ENCODE data around the gene PLK4. TPM values are rescaled to one million over a fixed set of nuclear protein-coding genes. Genes with fewer than 3 reads are reported as not detected.
A peak's percentile ranks its signal among the peaks of the same experiment; 100 is the strongest.

Gene PLK4
- total and polyA plus RNA-seq, 2 experiments from 2014 or later = 4.4 to 6.7 TPM

- in situ Hi-C loops (cut with MboI) = no loop called here
- DNase-seq = no peak
These were observed 34.6 kb upstream of the PLK4 start for GRCh38 chr4:127846061-127846460.

GRCh38 chr4:127846765-127847164 lies 33.9 kb upstream of the PLK4 start:
- H3K36me3 ChIP-seq (ENCODE audit: low read depth) = no peaks in the 10 kb centered on the region
- no peak overlapping the region for H2AFZ ChIP-seq
- no peaks in the 10 kb centered on the region for H3K9me2 ChIP-seq (ENCODE audit: insufficient read depth)
- TF ChIP-seq EZH2phosphoT487 (IDR thresholded peaks at IDR 0.05; ENCODE audit: insufficient read depth, low read depth) = no peak
- no peak for TF ChIP-seq EZH2 (IDR thresholded peaks at IDR 0.05; ENCODE audit: insufficient read depth, poor library complexity, severe bottlenecking)
- DNase-seq = no peak
- H3K27me3 ChIP-seq (replicated peaks; ENCODE audit: insufficient read depth) = no peaks in the 10 kb centered on the region
- in situ Hi-C loops (cut with MboI) = no loop called here
- WGBS, 2 experiments (ENCODE audit: low coverage in 1 of 2, low lambda C conversion rate in 2 of 2, missing lambda C conversion rate in 2 of 2) = 77 to 84% methylated on average over 1 of the region's 1 CpG
- no peaks in the 10 kb centered on the region for H3K79me2 ChIP-seq (ENCODE audit: insufficient read depth)
- H4K20me1 ChIP-seq (ENCODE audit: insufficient read depth) = no peaks in the 10 kb centered on the region
- H3K9ac ChIP-seq = no peak overlapping the region
- H3K4me1 ChIP-seq (ENCODE audit: insufficient read depth) = no peaks in the 10 kb centered on the region
- no peaks in the 10 kb centered on the region for H3F3A ChIP-seq (ENCODE audit: insufficient read depth)
- peaks cover 7% of the 10 kb centered on the region for H3K9me3 ChIP-seq (ENCODE audit: low read depth)
- no peak overlapping the region for H3K4me3 ChIP-seq
- no peak overlapping the region for H3K4me2 ChIP-seq (ENCODE audit: unreplicated experiment)
- H3K27ac ChIP-seq = no peak overlapping the region

More at GRCh38 chr4:127846061-127846460, 34.6 kb upstream of the PLK4 start:
- no peak overlapping the region for H3K9ac ChIP-seq
- no peak overlapping the region for H3K4me2 ChIP-seq (ENCODE audit: unreplicated experiment)
- TF ChIP-seq EZH2phosphoT487 (IDR thresholded peaks at IDR 0.05; ENCODE audit: insufficient read depth, low read depth) = no peak
- no peak for TF ChIP-seq EZH2 (IDR thresholded peaks at IDR 0.05; ENCODE audit: insufficient read depth, poor library complexity, severe bottlenecking)
- no peaks in the 10 kb centered on the region for H3K4me1 ChIP-seq (ENCODE audit: insufficient read depth)
- no peaks in the 10 kb centered on the region for H4K20me1 ChIP-seq (ENCODE audit: insufficient read depth)
- no peaks in the 10 kb centered on the region for H3K9me2 ChIP-seq (ENCODE audit: insufficient read depth)
- H3K9me3 ChIP-seq (ENCODE audit: low read depth) = peaks cover 7% of the 10 kb centered on the region
- H2AFZ ChIP-seq = no peak overlapping the region
- H3F3A ChIP-seq (ENCODE audit: insufficient read depth) = no peaks in the 10 kb centered on the region
- H3K4me3 ChIP-seq = no peak overlapping the region
- H3K27me3 ChIP-seq (replicated peaks; ENCODE audit: insufficient read depth) = no peaks in the 10 kb centered on the region
- H3K36me3 ChIP-seq (ENCODE audit: low read depth) = no peaks in the 10 kb centered on the region
- no peaks in the 10 kb centered on the region for H3K79me2 ChIP-seq (ENCODE audit: insufficient read depth)
- no peak overlapping the region for H3K27ac ChIP-seq

DNA sequence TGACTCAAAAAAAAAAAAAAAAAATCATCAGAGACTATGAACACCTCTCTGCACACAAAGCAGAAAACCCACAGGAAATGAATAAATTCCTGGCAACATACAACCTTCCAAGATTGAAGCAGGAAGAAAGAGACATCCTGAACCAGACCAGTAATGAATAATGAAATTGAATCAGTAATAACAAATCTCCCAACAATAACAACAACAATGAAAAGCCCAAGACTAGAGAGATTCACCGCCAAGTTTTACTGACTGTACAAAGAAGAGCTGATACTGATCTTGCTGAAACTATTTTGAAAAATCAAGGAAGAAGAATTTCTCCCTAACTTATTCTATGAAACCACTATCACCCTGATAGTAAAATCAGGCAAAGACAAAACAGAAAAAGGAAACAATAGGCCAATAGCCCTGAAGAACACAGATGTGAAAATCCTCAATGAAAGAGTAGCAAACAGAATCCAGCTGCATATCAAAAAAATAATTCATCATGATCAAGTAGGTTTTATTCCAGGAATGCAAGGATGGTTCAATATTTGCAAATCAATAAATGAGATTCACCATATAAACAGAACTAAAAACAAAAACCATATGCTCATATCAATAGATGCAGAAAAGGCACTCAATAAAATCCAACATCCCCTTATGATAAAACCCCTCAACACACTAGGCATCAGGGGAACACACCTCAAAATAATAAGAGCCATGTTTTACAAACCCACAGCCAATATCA lies 31.0 kb upstream of the PLK4 start:
- peak; percentile 23 for DNase-seq
- H3K27me3 ChIP-seq (replicated peaks; ENCODE audit: insufficient read depth) = no peaks in the 10 kb centered on the region
- no peak overlapping the region for H2AFZ ChIP-seq
- no peaks in the 10 kb centered on the region for H3K9me2 ChIP-seq (ENCODE audit: insufficient read depth)
- no peaks in the 10 kb centered on the region for H3K36me3 ChIP-seq (ENCODE audit: low read depth)
- H3K79me2 ChIP-seq (ENCODE audit: insufficient read depth) = no peaks in the 10 kb centered on the region
- H3K4me3 ChIP-seq = no peak overlapping the region
- no peaks in the 10 kb centered on the region for H3K4me1 ChIP-seq (ENCODE audit: insufficient read depth)
- TF ChIP-seq EZH2 (IDR thresholded peaks at IDR 0.05; ENCODE audit: insufficient read depth, poor library complexity, severe bottlenecking) (no peak), EZH2phosphoT487 (IDR thresholded peaks at IDR 0.05; ENCODE audit: insufficient read depth, low read depth) (no peak)
- no peak overlapping the region for H3K4me2 ChIP-seq (ENCODE audit: unreplicated experiment)
- no peaks in the 10 kb centered on the region for H3F3A ChIP-seq (ENCODE audit: insufficient read depth)
- no peaks in the 10 kb centered on the region for H4K20me1 ChIP-seq (ENCODE audit: insufficient read depth)
- H3K27ac ChIP-seq = no peak overlapping the region
- no peak overlapping the region for H3K9ac ChIP-seq
- WGBS, 2 experiments (ENCODE audit: low coverage in 1 of 2, low lambda C conversion rate in 2 of 2, missing lambda C conversion rate in 2 of 2) = 80 to 85% methylated on average over 1 of the region's 1 CpG
- in situ Hi-C loops (cut with MboI) = no loop called here
- H3K9me3 ChIP-seq (ENCODE audit: low read depth) = peaks cover 7% of the 10 kb centered on the region

DNA sequence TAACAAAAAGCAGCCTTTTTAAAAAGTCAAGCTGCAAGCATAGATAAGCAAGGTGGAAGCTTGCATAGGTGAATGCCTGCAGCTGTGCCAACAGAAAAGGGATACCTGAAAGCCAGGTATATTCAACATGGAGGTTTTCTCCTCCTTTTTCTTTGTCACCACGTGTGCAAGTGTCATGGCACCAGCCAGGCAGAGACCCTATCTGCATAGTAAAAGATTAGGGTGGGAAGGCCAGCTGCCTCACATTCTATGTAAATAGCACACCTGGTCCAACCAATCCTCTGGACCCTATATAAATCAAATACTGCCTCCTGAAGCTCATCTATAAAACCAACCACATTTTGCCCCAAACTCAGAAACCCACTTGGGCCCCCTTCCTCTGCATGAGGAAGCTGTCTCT lies 28.0 kb upstream of the PLK4 start:
- in situ Hi-C loops (cut with MboI) = no loop called here
- Histone ChIP-seq H3F3A (ENCODE audit: insufficient read depth) (no peaks in the 10 kb centered on the region), H2AFZ (no peak overlapping the region), H3K27ac (no peak overlapping the region), H4K20me1 (ENCODE audit: insufficient read depth) (no peaks in the 10 kb centered on the region), H3K9me2 (ENCODE audit: insufficient read depth) (no peaks in the 10 kb centered on the region), H3K4me1 (ENCODE audit: insufficient read depth) (peaks cover 18% of the 10 kb centered on the region), H3K36me3 (ENCODE audit: low read depth) (no peaks in the 10 kb centered on the region), H3K27me3 (replicated peaks; ENCODE audit: insufficient read depth) (no peaks in the 10 kb centered on the region), H3K79me2 (ENCODE audit: insufficient read depth) (no peaks in the 10 kb centered on the region), H3K9me3 (ENCODE audit: low read depth) (peaks cover 7% of the 10 kb centered on the region), H3K9ac (no peak overlapping the region), H3K4me3 (no peak overlapping the region), H3K4me2 (ENCODE audit: unreplicated experiment) (no peak overlapping the region)
- no peak for TF ChIP-seq EZH2 (IDR thresholded peaks at IDR 0.05; ENCODE audit: insufficient read depth, poor library complexity, severe bottlenecking)
- TF ChIP-seq EZH2phosphoT487 (IDR thresholded peaks at IDR 0.05; ENCODE audit: insufficient read depth, low read depth) = no peak
- 19 to 42% methylated on average over 1 of the region's 1 CpG for WGBS, 2 experiments (ENCODE audit: low coverage in 1 of 2, low lambda C conversion rate in 2 of 2, missing lambda C conversion rate in 2 of 2)
- DNase-seq = no peak
